HCT116 (cell line): ENCODE measurements around the gene MACC1. TPM values are rescaled to one million over a fixed set of nuclear protein-coding genes. Genes with fewer than 3 reads are reported as not detected.

ENCODE experiments used
- ATAC-seq: fragments of 200-7000 bp; cut with Tn5 transposase; 2 replicates; pipeline ENCODE4 v1.9.1; 2020; ENCODE audit warnings: mild to moderate bottlenecking, moderate library complexity
- BruUV-seq: library from RNA; stranded (reverse); fragments of 400-500 nt; replicated peaks from 2 replicates; lab custom pipeline; 2021; lab: Mats Ljungman, UMichigan
- CTCF ChIA-PET: fragments of 300-600 bp; sonication (Branson Sonifier 250); formaldehyde crosslinking; loops from one replicate; lab custom pipeline; 2021; ENCODE audit warnings: antibody characterized with exemption; lab: Charles Lee
- POLR2A ChIA-PET: fragments of 300-600, 350-600 bp; sonication (Branson Sonifier 250); formaldehyde crosslinking; loops from one replicate; lab custom pipeline; 2021; ENCODE audit warnings: antibody characterized with exemption; lab: Charles Lee
- RAD21 ChIA-PET, 2 experiments: fragments of 300-600 bp; sonication (Branson Sonifier 250); formaldehyde crosslinking; loops; one replicate each; lab custom pipeline; 2023; ENCODE audit warnings: low total read pairs in 2 of 2; ENCODE audit not compliant: uncharacterized antibody in 2 of 2, unreplicated experiment in 2 of 2, low non-redundant PET in 1 of 2; lab: Charles Lee
- DNase-seq: peaks from one replicate; pipeline ENCODE4 v3.0.0-alpha.2; 2010; ENCODE audit warnings: low read depth, low spot score
- H2AFZ ChIP-seq: fragments of 200-600 bp; shearing (Covaris generic), sonication (generic); 2 replicates; pipeline ENCODE4 v1.6.1; 2017; ENCODE audit warnings: low read depth, mixed run types, mixed read lengths, antibody characterized with exemption, low read length; ENCODE audit not compliant: poor library complexity, severe bottlenecking
- H3K27ac ChIP-seq: 2 replicates; pipeline ENCODE4 v1.5.1; 2012; ENCODE audit warnings: low read depth, low read length
- H3K27me3 ChIP-seq: fragments of 200-600 bp; sonication (generic); 2 replicates; pipeline ENCODE4 v1.6.1; 2016; ENCODE audit warnings: mixed run types, low read length, mixed read lengths; ENCODE audit not compliant: insufficient read depth
- H3K36me3 ChIP-seq, 2 experiments: fragments of 200-500 bp in 1 of 2; fragments of 200-600 bp in 1 of 2; sonication (Bioruptor generic) in 1 of 2; sonication (generic) in 1 of 2; 2 replicates each; pipeline versions ENCODE4 v1.5.1 to v1.6.1; 2014 to 2016; ENCODE audit warnings: low read length in 2 of 2, inconsistent platforms in 1 of 2, mixed read lengths in 1 of 2, mixed run types in 1 of 2; ENCODE audit not compliant: insufficient read depth in 2 of 2, control insufficient read depth in 1 of 2
- H3K4me1 ChIP-seq, 2 experiments: fragments of 200-600 bp in 1 of 2; sonication (generic) in 1 of 2; 2 replicates each; pipeline versions ENCODE4 v1.5.1 to v1.6.1; 2012 to 2017; ENCODE audit warnings: low read length in 2 of 2, inconsistent platforms in 1 of 2, mild to moderate bottlenecking in 1 of 2, mixed read lengths in 1 of 2, mixed run types in 1 of 2, moderate library complexity in 1 of 2; ENCODE audit not compliant: insufficient read depth in 2 of 2, control insufficient read depth in 1 of 2
- H3K4me2 ChIP-seq: fragments of 200-600 bp; sonication (generic); 2 replicates; pipeline ENCODE4 v1.6.1; 2017; ENCODE audit warnings: mixed run types, low read length, mixed read lengths
- H3K4me3 ChIP-seq, 2 experiments: fragments of 200-600 bp in 1 of 2; sonication (generic) in 1 of 2; replicated peaks in 1 of 2; 2 replicates each; pipeline ENCODE4 v1.5.1; 2011 to 2016; ENCODE audit warnings: low read length in 2 of 2, control low read depth in 1 of 2, low read depth in 1 of 2, mild to moderate bottlenecking in 1 of 2, mixed read lengths in 1 of 2, mixed run types in 1 of 2
- H3K79me2 ChIP-seq: fragments of 200-600 bp; sonication (generic); 2 replicates; pipeline ENCODE4 v1.6.1; 2017; ENCODE audit warnings: mild to moderate bottlenecking, mixed run types, low read length, moderate library complexity, mixed read lengths; ENCODE audit not compliant: insufficient read depth
- H3K9ac ChIP-seq: fragments of 200-600 bp; sonication (generic); 2 replicates; pipeline ENCODE4 v1.6.1; 2016; ENCODE audit warnings: low read length, mixed read lengths
- H3K9me2 ChIP-seq: fragments of 200-600 bp; sonication (generic), shearing (Covaris generic); 2 replicates; pipeline ENCODE4 v1.6.1; 2017; ENCODE audit warnings: mixed run types, mild to moderate bottlenecking, moderate library complexity; ENCODE audit not compliant: insufficient read depth
- H3K9me3 ChIP-seq, 2 experiments: fragments of 200-500 bp in 1 of 2; fragments of 200-600 bp in 1 of 2; sonication (Bioruptor generic) in 1 of 2; sonication (generic) in 1 of 2; 2 replicates each; pipeline ENCODE4 v1.6.1; 2014 to 2017; ENCODE audit warnings: low read length in 2 of 2, mixed read lengths in 2 of 2, inconsistent platforms in 1 of 2, low read depth in 1 of 2, mild to moderate bottlenecking in 1 of 2, mixed run types in 1 of 2, moderate library complexity in 1 of 2; ENCODE audit not compliant: control insufficient read depth in 1 of 2, insufficient read depth in 1 of 2
- H4K20me1 ChIP-seq: fragments of 200-600 bp; sonication (generic), shearing (Covaris generic); 2 replicates; pipeline ENCODE4 v1.6.1; 2017; ENCODE audit warnings: mixed run types, mild to moderate bottlenecking, moderate library complexity; ENCODE audit not compliant: insufficient read depth
- ATF3 ChIP-seq: IDR thresholded peaks from 2 replicates; pipeline ENCODE4 v1.6.1; 2012
- CBX3 ChIP-seq: IDR thresholded peaks from 2 replicates; pipeline ENCODE4 v1.6.1; 2012; ENCODE audit warnings: low read depth
- ELF1 ChIP-seq: IDR thresholded peaks from 2 replicates; pipeline ENCODE4 v1.6.1; 2012; ENCODE audit warnings: low read depth, borderline replicate concordance
- EZH2 ChIP-seq: fragments of 200-600 bp; sonication (generic); IDR thresholded peaks from 2 replicates; pipeline ENCODE4 v1.6.1; 2017; ENCODE audit warnings: antibody characterized with exemption, mixed run types
- FOSL1 ChIP-seq: IDR thresholded peaks from 2 replicates; pipeline ENCODE4 v1.6.1; 2012; ENCODE audit warnings: low read depth
- MAX ChIP-seq: IDR thresholded peaks from 2 replicates; pipeline ENCODE4 v1.6.1; 2012
- RAD21 ChIP-seq: IDR thresholded peaks from 2 replicates; pipeline ENCODE4 v1.6.1; 2012; ENCODE audit warnings: low read depth, mild to moderate bottlenecking
- REST ChIP-seq: IDR thresholded peaks from 2 replicates; pipeline ENCODE4 v1.6.1; 2012; ENCODE audit warnings: low read depth
- ZNF274 ChIP-seq: fragments of 200-500 bp; sonication (Bioruptor generic); IDR thresholded peaks from 2 replicates; pipeline ENCODE4 v1.6.1; 2014; ENCODE audit warnings: mild to moderate bottlenecking, low read depth, low read length, inconsistent platforms
- intact Hi-C: fragments of 100-400 bp; cut with micrococcal nuclease; formaldehyde crosslinking; loops from 2 replicates; pipeline ENCODE4 v1.10.0; 2022
- total RNA-seq: library from RNA; stranded (reverse); gene quantifications from one replicate; pipeline ENCODE4 v1.2.1, GENCODE V29; 2021; ENCODE audit not compliant: unreplicated experiment

Gene MACC1
- total RNA-seq, 1 experiment from 2014 or later, result 9.8 TPM

GRCh38 chr7:20219062-20219445 is 1.9 kb upstream of the MACC1 start:
- Histone ChIP-seq H4K20me1 (no peaks in the 10 kb centered on the region), H3K4me1 (peaks cover 8 to 52% of the 10 kb centered on the region in 2 experiments)
- intact Hi-C loops, result loop anchor here (5.0 kb wide), 1 partner anchor 133 kb away; no protein-coding TSS in a partner anchor
- TF ChIP-seq EZH2, result no peak
- TF ChIP-seq ATF3, result no peak
- no peak for TF ChIP-seq ZNF274
- TF ChIP-seq CBX3, result no peak
- TF ChIP-seq RAD21, result no peak
- TF ChIP-seq MAX, result no peak
- no peak for TF ChIP-seq ELF1
- TF ChIP-seq, all 23 proteins: peak for 0
- no TSS peak for BruUV-seq
- no peaks in the 10 kb centered on the region for H3K9me3 ChIP-seq
- H3K9ac ChIP-seq, result no peak overlapping the region
- H3K27ac ChIP-seq, result no peak overlapping the region
- peak overlapping the region; percentile 75 for H3K4me2 ChIP-seq
- CTCF ChIA-PET, result no interaction called here
- H3K36me3 ChIP-seq, result no peaks in the 10 kb centered on the region
- no peaks in the 10 kb centered on the region for H3K27me3 ChIP-seq
- POLR2A ChIA-PET, result no interaction called here
- no peak overlapping the region for H2AFZ ChIP-seq
- peaks cover 26% of the 10 kb centered on the region for H3K79me2 ChIP-seq
- RAD21 ChIA-PET, result no interaction called here
- H3K4me3 ChIP-seq, result no peak overlapping the region
- 0 out of 2 replicates have a peak, but pooled peaks cover 3% of the 10 kb centered on the region for H3K9me2 ChIP-seq
- DNase-seq (no peak), ATAC-seq (no peak)

GRCh38 chr7:20218279-20218678 is 1.1 kb upstream of the MACC1 start:
- no peak overlapping the region for H2AFZ ChIP-seq
- H3K27me3 ChIP-seq, result no peaks in the 10 kb centered on the region
- ATAC-seq, result no peak
- H3K27ac ChIP-seq, result peak overlapping the region; percentile 56; the same call in 1 of the 2 replicates
- CTCF ChIA-PET, result no interaction called here
- 0 out of 4 replicates have a peak, but pooled peaks cover 0 to 3% of the 10 kb centered on the region in 2 experiments for H3K36me3 ChIP-seq
- POLR2A ChIA-PET, result no interaction called here
- peak overlapping the region; percentile 67 for H3K9ac ChIP-seq
- peaks cover 8 to 52% of the 10 kb centered on the region in 2 experiments for H3K4me1 ChIP-seq
- RAD21 ChIA-PET, result no interaction called here
- DNase-seq, result no peak
- H3K9me3 ChIP-seq, result no peaks in the 10 kb centered on the region
- H3K4me2 ChIP-seq, result peak overlapping the region; percentile 75
- TF ChIP-seq ZNF274, result no peak
- TF ChIP-seq ATF3, result no peak
- no peak for TF ChIP-seq REST
- no peak for TF ChIP-seq RAD21
- TF ChIP-seq FOSL1, result no peak
- peaks cover 33% of the 10 kb centered on the region for H3K79me2 ChIP-seq
- intact Hi-C loops, result loop anchor here (5.0 kb wide), 1 partner anchor 134 kb away; no protein-coding TSS in a partner anchor
- peak overlapping the region in 1 of 2 experiments; percentile 61; a peak in 1 of 4 replicates for H3K4me3 ChIP-seq
- 0 out of 2 replicates have a peak, but pooled peaks cover 3% of the 10 kb centered on the region for H3K9me2 ChIP-seq
- no TSS peak for BruUV-seq
- no peaks in the 10 kb centered on the region for H4K20me1 ChIP-seq
